ENCODE results near the gene VAV1. TPM values are rescaled to one million over a fixed set of nuclear protein-coding genes. Genes with fewer than 3 reads are reported as not detected.

Gene VAV1
- total and polyA plus RNA-seq, 2 of the 13 experiments (the other 11 are each of a cell fraction or from before 2014, with no cell fraction given): not detected

DNA sequence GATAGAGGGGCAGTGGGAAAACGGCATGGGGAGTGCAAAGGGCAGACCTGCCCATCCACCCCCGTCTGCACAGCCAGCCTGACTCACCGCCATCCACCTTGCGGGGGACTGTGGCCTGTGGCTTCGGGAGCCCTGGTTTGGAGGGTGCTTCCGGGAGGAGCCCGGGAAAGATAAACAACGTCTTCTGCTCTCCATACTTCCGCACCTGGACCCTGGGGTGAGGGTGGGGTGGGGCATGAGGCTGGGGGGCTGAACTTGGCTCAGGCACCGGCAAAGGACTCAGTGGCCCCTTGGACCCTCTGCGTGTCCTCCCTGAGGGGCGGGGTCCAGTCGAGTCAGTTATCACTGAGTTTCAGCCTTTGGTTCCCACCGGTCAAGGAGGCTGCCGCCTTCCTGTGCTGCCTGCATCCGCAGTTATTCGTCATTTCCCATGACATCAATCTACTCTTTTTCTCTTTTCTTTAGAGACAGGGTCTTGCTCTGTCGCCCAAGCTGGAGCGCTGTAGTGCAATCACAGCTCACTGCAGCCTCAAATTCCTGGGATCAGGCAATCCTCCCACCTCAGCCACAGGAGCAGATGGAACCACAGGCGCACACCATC is 38.3 kb upstream of the VAV1 start (continued):
- TF ChIP-seq, protein P1, sequence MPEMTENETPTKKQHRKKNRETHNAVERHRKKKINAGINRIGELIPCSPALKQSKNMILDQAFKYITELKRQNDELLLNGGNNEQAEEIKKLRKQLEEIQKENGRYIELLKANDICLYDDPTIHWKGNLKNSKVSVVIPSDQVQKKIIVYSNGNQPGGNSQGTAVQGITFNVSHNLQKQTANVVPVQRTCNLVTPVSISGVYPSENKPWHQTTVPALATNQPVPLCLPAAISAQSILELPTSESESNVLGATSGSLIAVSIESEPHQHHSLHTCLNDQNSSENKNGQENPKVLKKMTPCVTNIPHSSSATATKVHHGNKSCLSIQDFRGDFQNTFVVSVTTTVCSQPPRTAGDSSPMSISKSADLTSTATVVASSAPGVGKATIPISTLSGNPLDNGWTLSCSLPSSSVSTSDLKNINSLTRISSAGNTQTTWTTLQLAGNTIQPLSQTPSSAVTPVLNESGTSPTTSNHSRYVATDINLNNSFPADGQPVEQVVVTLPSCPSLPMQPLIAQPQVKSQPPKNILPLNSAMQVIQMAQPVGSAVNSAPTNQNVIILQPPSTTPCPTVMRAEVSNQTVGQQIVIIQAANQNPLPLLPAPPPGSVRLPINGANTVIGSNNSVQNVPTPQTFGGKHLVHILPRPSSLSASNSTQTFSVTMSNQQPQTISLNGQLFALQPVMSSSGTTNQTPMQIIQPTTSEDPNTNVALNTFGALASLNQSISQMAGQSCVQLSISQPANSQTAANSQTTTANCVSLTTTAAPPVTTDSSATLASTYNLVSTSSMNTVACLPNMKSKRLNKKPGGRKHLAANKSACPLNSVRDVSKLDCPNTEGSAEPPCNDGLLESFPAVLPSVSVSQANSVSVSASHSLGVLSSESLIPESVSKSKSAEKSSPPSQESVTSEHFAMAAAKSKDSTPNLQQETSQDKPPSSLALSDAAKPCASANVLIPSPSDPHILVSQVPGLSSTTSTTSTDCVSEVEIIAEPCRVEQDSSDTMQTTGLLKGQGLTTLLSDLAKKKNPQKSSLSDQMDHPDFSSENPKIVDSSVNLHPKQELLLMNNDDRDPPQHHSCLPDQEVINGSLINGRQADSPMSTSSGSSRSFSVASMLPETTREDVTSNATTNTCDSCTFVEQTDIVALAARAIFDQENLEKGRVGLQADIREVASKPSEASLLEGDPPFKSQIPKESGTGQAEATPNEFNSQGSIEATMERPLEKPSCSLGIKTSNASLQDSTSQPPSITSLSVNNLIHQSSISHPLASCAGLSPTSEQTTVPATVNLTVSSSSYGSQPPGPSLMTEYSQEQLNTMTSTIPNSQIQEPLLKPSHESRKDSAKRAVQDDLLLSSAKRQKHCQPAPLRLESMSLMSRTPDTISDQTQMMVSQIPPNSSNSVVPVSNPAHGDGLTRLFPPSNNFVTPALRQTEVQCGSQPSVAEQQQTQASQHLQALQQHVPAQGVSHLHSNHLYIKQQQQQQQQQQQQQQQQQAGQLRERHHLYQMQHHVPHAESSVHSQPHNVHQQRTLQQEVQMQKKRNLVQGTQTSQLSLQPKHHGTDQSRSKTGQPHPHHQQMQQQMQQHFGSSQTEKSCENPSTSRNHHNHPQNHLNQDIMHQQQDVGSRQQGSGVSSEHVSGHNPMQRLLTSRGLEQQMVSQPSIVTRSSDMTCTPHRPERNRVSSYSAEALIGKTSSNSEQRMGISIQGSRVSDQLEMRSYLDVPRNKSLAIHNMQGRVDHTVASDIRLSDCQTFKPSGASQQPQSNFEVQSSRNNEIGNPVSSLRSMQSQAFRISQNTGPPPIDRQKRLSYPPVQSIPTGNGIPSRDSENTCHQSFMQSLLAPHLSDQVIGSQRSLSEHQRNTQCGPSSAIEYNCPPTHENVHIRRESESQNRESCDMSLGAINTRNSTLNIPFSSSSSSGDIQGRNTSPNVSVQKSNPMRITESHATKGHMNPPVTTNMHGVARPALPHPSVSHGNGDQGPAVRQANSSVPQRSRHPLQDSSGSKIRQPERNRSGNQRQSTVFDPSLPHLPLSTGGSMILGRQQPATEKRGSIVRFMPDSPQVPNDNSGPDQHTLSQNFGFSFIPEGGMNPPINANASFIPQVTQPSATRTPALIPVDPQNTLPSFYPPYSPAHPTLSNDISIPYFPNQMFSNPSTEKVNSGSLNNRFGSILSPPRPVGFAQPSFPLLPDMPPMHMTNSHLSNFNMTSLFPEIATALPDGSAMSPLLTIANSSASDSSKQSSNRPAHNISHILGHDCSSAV (CRISPR knock-in tag; IDR thresholded peaks at IDR 0.05; ENCODE audit: borderline replicate concordance): no peak
- TF ChIP-seq KAT8 (CRISPR knock-in tag; IDR thresholded peaks at IDR 0.05) (peak; percentile 61), HOXA3 (CRISPR knock-in tag; IDR thresholded peaks at IDR 0.05) (peak; percentile 53), ELF1 (CRISPR knock-in tag; IDR thresholded peaks at IDR 0.05) (peak; percentile 80), GATAD2A (CRISPR knock-in tag; IDR thresholded peaks at IDR 0.05) (peak; percentile 66)
- TF ChIP-seq, protein P2, sequence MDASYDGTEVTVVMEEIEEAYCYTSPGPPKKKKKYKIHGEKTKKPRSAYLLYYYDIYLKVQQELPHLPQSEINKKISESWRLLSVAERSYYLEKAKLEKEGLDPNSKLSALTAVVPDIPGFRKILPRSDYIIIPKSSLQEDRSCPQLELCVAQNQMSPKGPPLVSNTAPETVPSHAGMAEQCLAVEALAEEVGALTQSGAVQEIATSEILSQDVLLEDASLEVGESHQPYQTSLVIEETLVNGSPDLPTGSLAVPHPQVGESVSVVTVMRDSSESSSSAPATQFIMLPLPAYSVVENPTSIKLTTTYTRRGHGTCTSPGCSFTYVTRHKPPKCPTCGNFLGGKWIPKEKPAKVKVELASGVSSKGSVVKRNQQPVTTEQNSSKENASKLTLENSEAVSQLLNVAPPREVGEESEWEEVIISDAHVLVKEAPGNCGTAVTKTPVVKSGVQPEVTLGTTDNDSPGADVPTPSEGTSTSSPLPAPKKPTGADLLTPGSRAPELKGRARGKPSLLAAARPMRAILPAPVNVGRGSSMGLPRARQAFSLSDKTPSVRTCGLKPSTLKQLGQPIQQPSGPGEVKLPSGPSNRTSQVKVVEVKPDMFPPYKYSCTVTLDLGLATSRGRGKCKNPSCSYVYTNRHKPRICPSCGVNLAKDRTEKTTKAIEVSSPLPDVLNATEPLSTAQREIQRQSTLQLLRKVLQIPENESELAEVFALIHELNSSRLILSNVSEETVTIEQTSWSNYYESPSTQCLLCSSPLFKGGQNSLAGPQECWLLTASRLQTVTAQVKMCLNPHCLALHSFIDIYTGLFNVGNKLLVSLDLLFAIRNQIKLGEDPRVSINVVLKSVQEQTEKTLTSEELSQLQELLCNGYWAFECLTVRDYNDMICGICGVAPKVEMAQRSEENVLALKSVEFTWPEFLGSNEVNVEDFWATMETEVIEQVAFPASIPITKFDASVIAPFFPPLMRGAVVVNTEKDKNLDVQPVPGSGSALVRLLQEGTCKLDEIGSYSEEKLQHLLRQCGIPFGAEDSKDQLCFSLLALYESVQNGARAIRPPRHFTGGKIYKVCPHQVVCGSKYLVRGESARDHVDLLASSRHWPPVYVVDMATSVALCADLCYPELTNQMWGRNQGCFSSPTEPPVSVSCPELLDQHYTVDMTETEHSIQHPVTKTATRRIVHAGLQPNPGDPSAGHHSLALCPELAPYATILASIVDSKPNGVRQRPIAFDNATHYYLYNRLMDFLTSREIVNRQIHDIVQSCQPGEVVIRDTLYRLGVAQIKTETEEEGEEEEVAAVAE (CRISPR knock-in tag; IDR thresholded peaks at IDR 0.05; ENCODE audit: borderline replicate concordance): 0 out of 2 replicates have a peak, but pooled peaks have one; percentile 18
- TF ChIP-seq, protein P3, sequence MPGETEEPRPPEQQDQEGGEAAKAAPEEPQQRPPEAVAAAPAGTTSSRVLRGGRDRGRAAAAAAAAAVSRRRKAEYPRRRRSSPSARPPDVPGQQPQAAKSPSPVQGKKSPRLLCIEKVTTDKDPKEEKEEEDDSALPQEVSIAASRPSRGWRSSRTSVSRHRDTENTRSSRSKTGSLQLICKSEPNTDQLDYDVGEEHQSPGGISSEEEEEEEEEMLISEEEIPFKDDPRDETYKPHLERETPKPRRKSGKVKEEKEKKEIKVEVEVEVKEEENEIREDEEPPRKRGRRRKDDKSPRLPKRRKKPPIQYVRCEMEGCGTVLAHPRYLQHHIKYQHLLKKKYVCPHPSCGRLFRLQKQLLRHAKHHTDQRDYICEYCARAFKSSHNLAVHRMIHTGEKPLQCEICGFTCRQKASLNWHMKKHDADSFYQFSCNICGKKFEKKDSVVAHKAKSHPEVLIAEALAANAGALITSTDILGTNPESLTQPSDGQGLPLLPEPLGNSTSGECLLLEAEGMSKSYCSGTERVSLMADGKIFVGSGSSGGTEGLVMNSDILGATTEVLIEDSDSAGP (CRISPR knock-in tag; IDR thresholded peaks at IDR 0.05; ENCODE audit: borderline replicate concordance): 0 out of 2 replicates have a peak, but pooled peaks have one; percentile 37
- TF ChIP-seq, protein P4, sequence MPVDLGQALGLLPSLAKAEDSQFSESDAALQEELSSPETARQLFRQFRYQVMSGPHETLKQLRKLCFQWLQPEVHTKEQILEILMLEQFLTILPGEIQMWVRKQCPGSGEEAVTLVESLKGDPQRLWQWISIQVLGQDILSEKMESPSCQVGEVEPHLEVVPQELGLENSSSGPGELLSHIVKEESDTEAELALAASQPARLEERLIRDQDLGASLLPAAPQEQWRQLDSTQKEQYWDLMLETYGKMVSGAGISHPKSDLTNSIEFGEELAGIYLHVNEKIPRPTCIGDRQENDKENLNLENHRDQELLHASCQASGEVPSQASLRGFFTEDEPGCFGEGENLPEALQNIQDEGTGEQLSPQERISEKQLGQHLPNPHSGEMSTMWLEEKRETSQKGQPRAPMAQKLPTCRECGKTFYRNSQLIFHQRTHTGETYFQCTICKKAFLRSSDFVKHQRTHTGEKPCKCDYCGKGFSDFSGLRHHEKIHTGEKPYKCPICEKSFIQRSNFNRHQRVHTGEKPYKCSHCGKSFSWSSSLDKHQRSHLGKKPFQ (CRISPR knock-in tag; IDR thresholded peaks at IDR 0.05; ENCODE audit: insufficient replicate concordance): peak; percentile 74
- TF ChIP-seq, protein P5, sequence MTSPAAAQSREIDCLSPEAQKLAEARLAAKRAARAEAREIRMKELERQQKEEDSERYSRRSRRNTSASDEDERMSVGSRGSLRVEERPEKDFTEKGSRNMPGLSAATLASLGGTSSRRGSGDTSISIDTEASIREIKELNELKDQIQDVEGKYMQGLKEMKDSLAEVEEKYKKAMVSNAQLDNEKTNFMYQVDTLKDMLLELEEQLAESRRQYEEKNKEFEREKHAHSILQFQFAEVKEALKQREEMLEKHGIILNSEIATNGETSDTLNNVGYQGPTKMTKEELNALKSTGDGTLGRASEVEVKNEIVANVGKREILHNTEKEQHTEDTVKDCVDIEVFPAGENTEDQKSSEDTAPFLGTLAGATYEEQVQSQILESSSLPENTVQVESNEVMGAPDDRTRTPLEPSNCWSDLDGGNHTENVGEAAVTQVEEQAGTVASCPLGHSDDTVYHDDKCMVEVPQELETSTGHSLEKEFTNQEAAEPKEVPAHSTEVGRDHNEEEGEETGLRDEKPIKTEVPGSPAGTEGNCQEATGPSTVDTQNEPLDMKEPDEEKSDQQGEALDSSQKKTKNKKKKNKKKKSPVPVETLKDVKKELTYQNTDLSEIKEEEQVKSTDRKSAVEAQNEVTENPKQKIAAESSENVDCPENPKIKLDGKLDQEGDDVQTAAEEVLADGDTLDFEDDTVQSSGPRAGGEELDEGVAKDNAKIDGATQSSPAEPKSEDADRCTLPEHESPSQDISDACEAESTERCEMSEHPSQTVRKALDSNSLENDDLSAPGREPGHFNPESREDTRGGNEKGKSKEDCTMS (CRISPR knock-in tag; conservative IDR thresholded peaks at IDR 0.05): no peak
